DMS114 treated with DMSO at 0.1 percent for 48 hours (cell line): ENCODE data around the gene BPNT1.
A peak's percentile ranks its signal among the peaks of the same experiment; 100 is the strongest.
"Not testable (repeated sequence)": the region's sequence is repeated elsewhere in the genome, so short reads cannot be mapped to it uniquely, and the experiment has no call there.

Experiments used
- DNase-seq: peaks from one replicate; lab custom pipeline; 2025; ENCODE audit not compliant: unreplicated experiment; lab: John Stamatoyannopoulos, UW

The BPNT1 gene, protein sequence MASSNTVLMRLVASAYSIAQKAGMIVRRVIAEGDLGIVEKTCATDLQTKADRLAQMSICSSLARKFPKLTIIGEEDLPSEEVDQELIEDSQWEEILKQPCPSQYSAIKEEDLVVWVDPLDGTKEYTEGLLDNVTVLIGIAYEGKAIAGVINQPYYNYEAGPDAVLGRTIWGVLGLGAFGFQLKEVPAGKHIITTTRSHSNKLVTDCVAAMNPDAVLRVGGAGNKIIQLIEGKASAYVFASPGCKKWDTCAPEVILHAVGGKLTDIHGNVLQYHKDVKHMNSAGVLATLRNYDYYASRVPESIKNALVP

DNA sequence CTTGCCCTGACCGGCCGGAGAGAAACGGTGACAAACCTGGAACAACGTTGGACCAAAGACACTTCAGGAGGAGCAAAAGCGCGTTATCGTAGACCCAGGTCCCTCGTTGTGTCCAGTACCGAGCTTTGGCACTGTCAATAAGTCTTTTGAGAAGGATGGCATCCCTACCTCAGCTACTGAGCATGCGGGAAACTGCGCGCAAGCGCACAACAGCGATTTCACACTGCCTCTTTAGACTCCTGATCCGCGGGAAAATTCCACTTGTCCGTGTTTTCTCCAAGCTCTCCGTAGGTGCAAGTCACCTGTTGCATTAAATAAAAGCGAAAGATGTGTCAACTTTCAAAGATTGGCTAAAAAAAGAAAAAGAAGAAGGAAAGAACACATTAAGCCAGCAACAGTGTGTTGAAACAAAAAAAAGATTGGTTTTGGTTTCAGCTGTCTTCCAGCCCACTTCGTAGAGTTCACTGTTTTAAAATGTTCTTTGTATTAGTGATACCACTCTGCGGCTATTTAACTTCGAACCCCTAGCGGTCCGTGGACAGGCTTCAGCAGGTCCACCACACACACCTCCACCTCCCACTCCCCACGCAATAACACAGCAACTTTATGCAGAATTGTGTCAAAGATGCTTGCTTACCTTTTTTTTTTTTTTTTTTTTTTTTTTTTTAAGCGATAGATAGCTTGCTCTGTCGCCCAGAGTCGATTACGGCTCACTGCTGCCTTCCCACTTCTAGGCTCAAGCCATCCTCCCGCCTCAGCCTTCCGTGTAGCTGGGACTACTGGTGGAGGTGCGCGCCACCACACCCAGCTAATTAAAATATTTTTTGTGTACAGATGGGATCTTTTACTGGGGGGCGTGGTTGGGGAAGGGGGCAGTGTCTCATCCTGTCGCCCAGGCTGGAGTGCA is at the start of gene BPNT1:
BPNT1 (minus strand) TSS at position 139 of the 907 bp plus-strand sequence. CDS start 9,942 bp downstream, outside the sequence.
- DNase-seq = peak; percentile 92

DNA sequence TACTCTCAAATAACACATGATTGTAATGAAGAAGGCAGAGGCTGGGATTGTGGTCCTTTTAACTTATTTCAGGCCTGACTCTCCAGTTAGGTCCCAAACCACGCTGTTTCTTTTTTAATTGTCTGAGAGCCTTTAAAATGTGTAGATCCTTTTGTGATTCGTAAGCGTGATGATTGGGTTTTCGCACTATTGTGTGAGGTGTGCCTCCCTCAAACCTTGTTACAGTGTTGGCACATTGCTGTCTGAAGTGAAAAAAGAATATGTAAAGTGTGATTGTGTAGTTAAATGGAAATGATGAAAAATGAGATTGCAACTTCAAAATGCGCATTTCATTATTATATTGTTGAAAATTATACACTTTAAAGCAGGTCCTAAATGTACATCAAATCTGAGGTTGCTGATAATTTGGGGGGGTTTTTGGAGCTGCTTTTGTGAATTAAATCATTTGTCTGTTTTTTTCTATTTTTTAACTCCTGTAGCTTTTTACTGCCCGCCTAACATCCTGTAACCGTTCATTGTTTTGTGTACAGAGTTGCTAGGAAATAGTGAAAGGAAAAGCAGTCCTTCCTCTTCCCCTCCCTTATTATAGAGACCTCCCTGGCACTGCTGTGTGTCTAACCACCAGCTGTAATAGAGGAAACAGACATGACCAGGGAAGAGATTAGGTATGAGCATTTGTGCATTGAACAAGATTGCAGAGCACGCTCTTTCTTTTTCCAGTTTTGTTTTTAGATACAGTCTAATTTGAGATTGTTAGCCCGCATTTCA is 47.6 kb upstream of the BPNT1 start:
- no peak for DNase-seq

DNA sequence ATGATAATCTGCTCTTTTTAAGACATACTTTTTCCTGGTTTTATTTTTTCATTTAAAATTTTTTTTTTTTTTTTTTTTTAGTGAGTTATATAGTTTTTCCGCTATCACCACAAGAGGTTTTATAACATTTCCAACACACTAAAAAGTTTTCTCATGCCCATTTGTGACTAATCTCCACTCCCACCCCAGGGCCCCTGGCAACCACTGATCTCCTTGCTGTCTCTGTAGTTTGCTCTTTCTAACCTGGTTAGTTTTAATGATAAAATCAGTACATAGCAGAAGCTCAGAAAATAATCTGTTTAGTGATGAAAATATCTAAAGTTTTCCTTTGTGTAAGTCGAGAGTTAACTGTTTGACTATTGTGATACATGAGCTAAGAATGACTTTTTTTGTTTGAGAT is 46.2 kb upstream of the BPNT1 start:
- DNase-seq = no peak

DNA sequence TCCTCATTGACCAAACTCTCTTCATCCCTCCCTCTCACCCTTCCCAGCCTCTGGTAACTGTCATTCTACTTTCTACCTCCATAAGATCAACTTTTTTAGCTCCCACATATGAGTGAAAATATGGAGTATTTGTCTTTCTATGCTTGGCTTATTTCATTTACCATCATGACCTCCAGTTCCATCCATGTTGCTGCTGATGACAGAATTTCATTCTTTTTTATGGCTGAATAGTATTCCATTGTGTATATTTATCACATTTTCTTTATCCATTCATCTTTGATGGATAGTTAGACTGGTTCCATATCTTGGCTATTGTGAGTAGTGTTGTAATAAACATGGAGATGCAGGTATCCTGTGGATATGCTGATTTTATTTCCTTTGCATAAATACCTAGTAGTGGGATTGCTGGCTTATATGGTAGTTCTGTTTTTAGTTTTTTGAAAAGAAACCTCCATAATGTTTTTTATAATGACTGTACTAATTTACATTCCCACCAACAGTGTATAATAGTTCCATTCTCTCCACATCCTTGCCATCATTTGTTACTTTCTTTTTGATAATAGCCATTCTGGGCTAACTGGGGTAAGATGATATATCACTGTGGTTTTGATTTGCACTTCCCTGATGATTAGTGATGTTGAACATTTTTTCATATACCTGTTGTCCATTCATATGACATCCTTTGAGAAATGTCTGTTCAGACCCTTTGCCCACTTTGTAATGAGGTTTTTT is 40.1 kb upstream of the BPNT1 start:
- DNase-seq = no peak

DNA sequence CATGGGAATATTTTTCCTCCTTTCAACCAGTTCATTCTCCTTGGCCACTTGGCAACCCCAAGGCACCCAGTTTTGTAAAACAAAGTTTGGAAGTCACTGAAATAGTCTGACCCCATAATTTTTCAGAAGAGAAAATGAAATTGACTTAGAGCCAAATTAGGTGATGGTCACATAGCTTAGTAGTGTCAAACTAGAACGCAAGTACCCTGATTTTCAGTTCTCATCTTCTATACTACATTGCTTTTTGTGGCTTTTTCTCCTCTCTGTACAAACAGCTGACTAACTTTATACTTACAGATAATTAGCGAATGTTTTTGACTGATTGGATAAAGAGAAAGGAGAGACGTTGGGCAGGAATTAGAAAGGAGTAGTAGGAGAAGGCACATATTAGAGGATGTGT is 37.5 kb upstream of the BPNT1 start:
- DNase-seq = no peak

DNA sequence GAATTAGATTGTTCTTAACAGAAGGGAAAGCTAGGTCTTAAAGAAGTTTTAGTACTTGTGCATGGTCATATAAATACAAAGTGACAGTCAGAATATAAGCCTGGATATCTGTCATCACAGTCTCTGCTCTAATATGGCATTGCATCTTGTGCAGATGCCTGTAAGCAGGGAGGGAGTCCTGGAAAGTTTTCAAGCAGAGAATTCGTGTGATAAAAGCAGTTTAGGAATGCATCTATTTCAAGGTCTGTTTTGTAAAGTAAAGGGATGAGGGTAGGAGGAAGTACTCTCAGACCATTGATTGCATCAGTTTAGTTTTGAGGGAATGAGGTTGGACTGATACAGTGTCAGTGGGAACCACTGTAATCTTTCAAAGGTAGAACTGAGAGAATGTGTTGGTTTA is 35.0 kb upstream of the BPNT1 start:
- DNase-seq = no peak

DNA sequence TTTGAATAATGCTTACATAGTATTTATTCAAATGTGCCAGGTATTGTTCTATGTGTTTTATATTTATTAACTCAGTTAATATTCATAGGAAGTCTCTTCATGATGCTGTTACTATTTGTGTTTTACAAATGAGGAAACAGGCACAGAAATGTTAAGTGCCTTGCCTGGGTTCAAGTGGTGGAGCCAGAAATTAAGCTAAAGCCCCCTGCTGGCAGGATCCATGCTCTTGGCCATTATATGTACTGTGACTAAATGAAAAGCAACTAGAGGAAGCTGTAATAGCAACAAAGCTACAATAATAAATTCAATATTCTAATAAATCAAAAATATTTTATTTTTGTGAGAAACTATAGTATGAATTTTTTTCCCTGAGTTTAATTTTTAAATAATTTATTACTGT is 34.3 kb upstream of the BPNT1 start:
- peak; percentile 7 for DNase-seq

DNA sequence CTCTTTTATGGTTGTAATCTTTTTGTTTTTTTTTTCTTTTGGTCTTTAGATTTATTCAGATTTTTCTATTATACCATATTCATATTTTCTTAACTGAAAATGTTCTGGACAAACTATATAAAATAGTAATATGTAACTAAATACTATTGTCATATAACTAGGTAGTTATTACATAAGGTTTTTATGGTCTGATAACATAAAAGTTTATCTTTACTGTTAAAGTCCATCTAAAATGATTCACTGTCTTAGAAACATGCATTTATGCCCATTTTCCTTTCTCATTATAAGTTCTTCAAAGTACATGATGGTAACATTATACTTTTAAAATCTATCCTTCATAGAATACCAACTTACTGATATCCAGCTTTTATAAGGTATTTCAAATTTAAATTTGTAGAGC is 33.5 kb upstream of the BPNT1 start:
- no peak for DNase-seq

DNA sequence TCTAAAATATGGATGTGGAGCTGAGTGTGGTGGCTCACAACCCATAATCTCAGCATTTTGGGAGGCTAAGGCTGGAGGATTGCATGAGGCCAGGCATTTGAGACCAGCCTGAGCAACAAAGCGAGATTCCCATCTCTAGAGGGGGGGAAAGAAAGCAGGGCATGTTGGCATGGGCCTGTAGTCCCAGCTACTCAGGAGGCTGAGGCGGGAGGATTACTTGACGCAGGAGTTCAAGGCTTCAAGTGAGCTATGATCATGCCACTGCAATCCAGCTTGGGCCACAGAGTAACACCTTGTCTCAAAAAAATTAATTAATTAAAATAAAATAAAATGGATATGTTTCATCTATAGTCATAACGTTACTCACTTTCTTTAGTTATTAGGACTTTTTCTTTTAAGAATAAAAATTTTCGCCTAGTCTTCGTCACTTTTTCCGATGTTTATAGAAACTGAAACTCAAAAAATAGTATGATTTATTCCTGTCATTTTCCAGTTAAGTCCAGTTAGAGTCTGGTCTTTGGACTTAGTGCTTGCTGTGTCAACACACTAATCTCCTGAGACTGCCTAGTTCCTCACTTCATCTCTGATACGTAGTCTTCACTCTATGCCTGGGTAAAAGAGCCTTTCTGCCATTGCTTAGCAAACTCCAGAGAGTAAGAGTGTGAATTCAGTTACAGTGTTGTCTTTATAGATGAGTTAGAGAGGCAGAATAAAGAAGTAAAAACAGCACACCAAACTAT is 32.4 kb upstream of the BPNT1 start:
- no peak for DNase-seq

DNA sequence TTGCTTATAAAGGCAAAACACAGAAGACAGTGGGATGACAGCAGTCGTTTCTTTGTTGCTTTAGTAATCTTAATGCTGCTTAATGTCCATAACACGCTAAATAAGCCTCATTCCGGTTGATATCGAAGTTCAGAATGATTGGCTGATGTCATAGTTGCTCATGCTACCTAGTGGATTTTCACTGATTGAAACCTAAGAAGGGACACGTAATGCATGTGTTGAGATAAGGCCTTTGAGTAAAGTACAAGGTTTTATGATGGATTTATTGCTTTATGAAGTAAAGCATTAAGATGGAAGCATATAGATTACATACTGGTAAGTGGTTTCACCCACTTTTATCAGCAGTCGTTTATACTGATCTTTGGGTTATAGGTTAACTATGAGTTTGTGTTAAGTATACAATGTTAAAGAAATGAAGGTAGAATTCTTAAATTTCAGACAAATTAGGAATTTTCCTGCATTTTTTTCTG is 29.5 kb upstream of the BPNT1 start:
- DNase-seq = no peak

DNA sequence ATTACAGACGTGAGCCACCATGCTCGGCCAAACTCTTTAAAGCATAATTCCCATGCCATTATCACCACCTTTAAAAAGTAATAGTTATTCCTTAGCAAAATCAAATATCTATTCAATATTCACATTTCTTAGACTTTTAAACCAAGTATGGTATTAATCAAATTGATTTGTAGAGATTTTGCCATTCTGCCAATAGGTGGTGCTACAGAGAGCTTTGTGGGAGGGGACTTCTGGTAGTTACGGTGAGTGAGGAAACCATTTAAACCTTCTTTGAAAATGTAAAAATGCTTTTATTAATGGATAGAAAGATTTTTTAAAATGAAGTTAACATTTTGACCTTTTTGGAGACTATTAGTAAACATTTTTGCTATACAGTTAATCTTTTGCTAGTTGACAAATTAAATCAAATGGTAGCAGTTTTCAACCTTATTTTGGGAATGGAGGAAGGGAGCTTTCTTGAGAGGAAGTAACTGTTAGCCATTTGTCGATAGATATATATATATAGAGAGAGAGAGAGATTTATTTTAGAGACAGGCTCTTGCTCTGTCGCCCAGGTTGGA is 23.6 kb upstream of the BPNT1 start:
- DNase-seq = no peak

DNA sequence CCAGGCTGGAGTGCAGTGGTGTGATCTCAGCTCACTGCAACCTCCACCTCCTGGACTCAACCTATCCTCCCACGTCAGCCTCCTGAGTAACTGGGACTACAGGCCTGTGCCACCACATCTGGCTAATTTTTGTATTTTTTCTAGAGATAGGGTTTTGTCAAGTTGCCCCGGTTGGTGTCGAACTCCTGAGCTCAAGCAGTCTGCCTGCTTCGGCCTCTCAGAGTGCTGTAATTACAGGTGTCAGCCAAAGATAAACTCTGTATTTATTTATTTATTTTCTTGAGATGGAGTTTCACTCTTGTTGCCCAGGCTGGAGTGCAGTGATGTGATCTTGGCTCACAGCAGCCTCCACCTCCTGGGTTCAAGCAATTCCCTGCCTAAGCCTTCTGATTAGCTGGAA is 23.0 kb upstream of the BPNT1 start:
- DNase-seq = not testable (repeated sequence)

DNA sequence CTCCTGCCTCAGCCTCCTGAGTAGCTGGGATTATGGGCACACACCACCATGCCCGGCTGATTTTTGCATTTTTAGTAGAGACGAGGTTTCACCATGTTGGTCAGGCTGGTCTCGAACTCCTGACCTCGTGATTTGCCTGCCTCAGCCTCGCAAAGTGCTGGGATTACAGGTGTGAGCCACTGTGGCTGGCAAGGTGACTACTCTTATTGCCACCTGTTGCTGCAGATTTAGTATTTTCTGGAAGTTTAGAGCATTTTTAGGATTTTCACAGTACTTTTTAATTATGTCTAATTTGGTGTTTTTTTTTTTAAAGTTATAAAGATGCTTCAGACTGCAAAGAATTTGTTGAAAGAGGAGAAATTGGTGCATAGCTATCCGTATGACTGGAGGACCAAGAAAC is 20.9 kb upstream of the BPNT1 start:
- DNase-seq = not testable (repeated sequence)

DNA sequence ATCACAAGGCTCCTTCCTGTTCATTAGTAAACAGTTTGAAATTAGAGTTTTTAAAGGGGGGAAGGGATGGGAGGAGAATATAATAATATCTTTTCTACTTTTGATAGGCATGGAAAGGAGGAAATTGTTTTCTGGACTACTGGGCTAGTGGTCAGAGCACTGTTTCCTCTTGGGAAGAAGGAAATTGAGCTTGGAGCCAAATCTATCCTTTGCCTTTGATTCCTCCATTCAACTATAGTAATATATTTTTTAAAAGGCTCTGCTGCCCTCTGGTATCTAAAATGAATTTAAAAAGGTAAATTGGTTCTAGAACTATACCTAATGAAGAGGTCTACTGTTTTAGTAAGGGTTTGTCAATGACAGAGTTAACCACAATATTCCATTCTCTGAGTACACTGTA is 10.2 kb upstream of the BPNT1 start:
- DNase-seq = no peak

DNA sequence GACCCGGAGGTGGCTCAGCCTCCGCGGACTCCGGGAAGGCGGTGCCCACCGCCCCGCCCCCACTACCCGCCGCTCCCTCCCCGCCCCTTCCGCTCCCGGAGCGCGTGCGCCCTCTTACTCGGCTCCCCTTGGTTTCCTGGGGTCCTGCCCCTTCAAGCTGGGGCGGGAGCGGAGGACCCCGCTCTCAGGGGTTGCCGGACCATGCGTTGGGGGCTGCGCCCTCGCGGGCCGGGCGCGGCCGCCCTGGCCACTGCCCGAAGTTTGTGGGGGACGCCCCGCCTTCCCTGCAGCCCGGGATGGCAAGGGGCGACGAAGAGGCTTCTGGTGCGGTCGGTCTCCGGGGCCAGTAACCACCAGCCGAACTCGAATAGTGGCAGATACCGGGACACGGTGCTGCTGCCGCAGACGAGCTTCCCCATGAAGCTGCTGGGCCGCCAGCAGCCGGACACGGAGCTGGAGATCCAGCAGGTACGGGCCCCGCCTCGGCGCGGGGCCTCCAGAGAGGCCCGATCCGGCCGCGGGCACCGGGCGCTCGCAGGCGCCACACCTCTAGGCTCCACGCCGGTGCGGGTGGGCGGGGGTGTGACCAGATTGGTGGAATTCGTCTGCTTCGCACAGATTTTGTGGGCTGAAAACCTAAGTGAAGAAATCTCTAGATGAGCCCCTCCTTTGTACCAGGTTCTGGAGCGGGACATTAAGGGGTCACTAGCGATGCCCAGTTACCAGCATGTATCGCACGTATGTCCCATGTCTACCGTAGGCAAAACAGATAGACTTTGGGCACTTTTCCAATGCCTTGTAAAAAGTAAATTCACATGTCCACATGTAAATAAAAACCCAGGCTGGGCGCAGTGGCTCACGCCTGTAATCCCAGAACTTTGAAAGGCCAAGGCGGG is 4.7 kb upstream of the BPNT1 start, which contains the start of gene IARS2:
IARS2 (plus strand) TSS at position 117 of the 896 bp plus-strand sequence; CDS start at position 202, 85 bp downstream.
- peak; percentile 74 for DNase-seq

DNA sequence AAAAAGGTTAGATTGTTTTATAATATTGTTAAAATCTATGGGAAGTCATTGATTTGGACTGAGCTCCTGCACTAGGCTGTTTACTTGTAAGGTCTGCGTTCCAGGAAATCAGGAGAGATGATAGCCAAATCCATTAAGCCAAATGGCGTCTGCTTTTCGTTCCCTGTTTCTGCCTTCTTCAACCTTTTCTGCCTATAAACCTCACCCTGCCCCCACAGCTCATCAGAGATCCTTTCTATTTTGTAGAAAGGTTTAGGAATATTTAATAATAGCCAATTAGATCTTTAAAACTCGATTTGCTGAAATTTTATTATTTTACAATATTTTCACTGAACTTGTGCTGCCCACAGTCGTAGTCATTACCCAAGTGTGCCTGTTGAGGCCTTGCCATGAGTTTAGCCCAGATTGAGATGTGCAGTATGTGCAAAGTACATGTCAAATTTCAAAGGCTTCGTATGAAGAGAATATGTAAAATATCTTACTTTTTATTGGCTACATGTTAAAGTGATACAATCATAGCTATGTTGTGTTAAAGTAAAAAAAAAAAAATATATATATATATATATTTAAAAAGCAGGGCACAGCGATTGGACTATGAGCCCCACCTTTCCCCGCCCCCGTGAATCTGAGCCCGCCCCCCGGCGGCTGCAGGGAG is 3.9 kb upstream of the BPNT1 start:
- DNase-seq = no peak

DNA sequence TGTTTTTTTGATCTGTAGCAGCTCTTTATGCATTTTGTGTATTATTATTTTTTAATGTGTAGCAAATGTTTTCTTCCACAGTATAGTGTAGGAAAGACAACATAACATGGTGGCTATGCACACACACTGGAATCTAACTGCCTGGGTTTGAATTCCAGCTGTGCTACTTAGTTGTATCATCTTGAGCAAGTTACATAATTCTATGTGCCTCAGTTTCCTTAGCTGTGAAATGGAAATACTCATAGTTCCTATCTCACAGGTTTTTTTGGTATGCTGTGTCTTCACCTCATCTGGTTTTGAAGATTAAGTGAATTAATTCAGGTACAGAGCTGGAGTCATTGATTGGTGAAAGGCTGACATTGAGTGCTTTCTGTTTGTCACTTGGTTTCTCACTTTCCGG is 3.1 kb upstream of the BPNT1 start:
- no peak for DNase-seq

DNA sequence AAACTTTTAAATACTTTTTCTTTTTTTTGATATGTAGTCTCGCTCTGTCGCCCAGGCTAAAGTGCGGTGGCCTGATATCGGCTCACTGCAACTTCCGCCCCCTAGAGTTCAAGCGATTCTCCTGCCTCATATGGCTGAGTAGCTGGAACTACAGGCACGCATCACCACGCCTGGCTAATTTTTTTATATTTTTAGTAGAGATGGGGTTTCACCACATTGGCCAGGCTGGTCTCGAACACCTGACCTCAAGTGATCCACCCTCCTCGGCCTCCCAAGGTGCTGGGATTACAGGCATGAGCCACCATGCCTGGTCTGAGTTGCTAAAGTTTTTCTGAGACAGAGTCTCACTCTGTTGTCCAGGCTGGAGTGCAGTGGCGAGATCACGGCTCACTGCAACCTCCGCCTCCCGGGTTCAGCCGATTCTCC is 3.3 kb downstream of the BPNT1 start:
- DNase-seq = not testable (repeated sequence)
